Measurements from ENCODE around the gene WNT2B. TPM values are rescaled to one million over a fixed set of nuclear protein-coding genes. Genes with fewer than 3 reads are reported as not detected.

The WNT2B gene
- total RNA-seq, 6 experiments from 2014 or later: 0.20 to 0.68 (median 0.37) TPM

- ATAC-seq (no peak), DNase-seq (no peak)
- Histone ChIP-seq H3K36me3 (no peaks in the 10 kb centered on the region), H3K4me1 (no peaks in the 10 kb centered on the region), H3K4me3 (no peak overlapping the region), H3K9me3 (no peaks in the 10 kb centered on the region), H3K27me3 (no peaks in the 10 kb centered on the region), H3K27ac (no peak overlapping the region)
- intact Hi-C loops (cut with DNase I): no loop called here
- 100% methylated on average over 1 of the region's 9 CpGs for whole genome bisulfite sequencing (ENCODE audit: insufficient coverage, low coverage, low lambda C conversion rate, missing lambda C conversion rate)
- TF ChIP-seq, protein P1, sequence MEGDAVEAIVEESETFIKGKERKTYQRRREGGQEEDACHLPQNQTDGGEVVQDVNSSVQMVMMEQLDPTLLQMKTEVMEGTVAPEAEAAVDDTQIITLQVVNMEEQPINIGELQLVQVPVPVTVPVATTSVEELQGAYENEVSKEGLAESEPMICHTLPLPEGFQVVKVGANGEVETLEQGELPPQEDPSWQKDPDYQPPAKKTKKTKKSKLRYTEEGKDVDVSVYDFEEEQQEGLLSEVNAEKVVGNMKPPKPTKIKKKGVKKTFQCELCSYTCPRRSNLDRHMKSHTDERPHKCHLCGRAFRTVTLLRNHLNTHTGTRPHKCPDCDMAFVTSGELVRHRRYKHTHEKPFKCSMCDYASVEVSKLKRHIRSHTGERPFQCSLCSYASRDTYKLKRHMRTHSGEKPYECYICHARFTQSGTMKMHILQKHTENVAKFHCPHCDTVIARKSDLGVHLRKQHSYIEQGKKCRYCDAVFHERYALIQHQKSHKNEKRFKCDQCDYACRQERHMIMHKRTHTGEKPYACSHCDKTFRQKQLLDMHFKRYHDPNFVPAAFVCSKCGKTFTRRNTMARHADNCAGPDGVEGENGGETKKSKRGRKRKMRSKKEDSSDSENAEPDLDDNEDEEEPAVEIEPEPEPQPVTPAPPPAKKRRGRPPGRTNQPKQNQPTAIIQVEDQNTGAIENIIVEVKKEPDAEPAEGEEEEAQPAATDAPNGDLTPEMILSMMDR (IDR thresholded peaks at IDR 0.05): no peak
- no peak for TF ChIP-seq POLR2A (IDR thresholded peaks at IDR 0.05)
Observed at GRCh38 chr1:112517231-112517630, 8.5 kb downstream of the WNT2B start.

GRCh38 chr1:112517646-112518045 is 8.9 kb downstream of the WNT2B start:
- Histone ChIP-seq H3K4me3 (no peak overlapping the region), H3K9me3 (no peaks in the 10 kb centered on the region), H3K36me3 (no peaks in the 10 kb centered on the region), H3K27me3 (no peaks in the 10 kb centered on the region), H3K4me1 (no peaks in the 10 kb centered on the region), H3K27ac (no peak overlapping the region)
- no peak for TF ChIP-seq POLR2A (IDR thresholded peaks at IDR 0.05)
- TF ChIP-seq, protein P1 (IDR thresholded peaks at IDR 0.05): no peak
- DNase-seq (no peak), ATAC-seq (no peak)
- 82% methylated on average over 2 of the region's 2 CpGs for WGBS (ENCODE audit: insufficient coverage, low coverage, low lambda C conversion rate, missing lambda C conversion rate)
- intact Hi-C loops (cut with DNase I): no loop called here

DNA sequence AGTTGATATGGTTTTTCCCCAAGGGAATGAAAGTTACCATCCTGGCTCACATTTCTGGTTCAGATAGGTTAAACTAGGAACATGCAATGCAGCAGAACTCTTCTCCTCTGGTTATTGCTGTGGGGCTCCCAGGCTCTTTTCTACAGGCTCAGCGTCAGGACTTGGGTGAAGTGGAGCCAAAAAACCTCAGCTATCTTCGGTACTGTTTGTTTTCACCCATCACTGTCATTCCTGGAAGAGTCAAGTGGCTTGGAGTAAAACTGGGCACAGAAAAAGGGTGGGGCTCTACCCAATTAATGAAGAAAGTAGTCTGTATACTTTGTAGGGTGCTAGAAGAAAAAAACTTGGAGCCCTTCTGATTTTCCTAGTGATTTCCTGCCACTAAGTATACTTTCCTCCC is 9.4 kb downstream of the WNT2B start:
- intact Hi-C loops (cut with DNase I): no loop called here
- no peak for ATAC-seq
- Histone ChIP-seq H3K27ac (no peak overlapping the region), H3K9me3 (no peaks in the 10 kb centered on the region), H3K4me1 (no peaks in the 10 kb centered on the region), H3K27me3 (no peaks in the 10 kb centered on the region), H3K4me3 (no peak overlapping the region), H3K36me3 (no peaks in the 10 kb centered on the region)
- WGBS (ENCODE audit: insufficient coverage, low coverage, low lambda C conversion rate, missing lambda C conversion rate): 63% methylated on average over 1 of the region's 2 CpGs
- DNase-seq: no peak
- TF ChIP-seq, protein P1 (IDR thresholded peaks at IDR 0.05): no peak
- no peak for TF ChIP-seq POLR2A (IDR thresholded peaks at IDR 0.05)

- Histone ChIP-seq H3K9me3 (no peaks in the 10 kb centered on the region), H3K27me3 (no peaks in the 10 kb centered on the region), H3K4me3 (no peak overlapping the region), H3K4me1 (no peaks in the 10 kb centered on the region), H3K27ac (no peak overlapping the region), H3K36me3 (no peaks in the 10 kb centered on the region)
- TF ChIP-seq, protein P1 (IDR thresholded peaks at IDR 0.05): no peak
- no peak for TF ChIP-seq POLR2A (IDR thresholded peaks at IDR 0.05)
- intact Hi-C loops (cut with DNase I): no loop called here
- WGBS (ENCODE audit: insufficient coverage, low coverage, low lambda C conversion rate, missing lambda C conversion rate): 53% methylated on average over 2 of the region's 9 CpGs
- DNase-seq: no peak
- ATAC-seq: no peak
Observed at GRCh38 chr1:112520166-112520565, 11.4 kb downstream of the WNT2B start.

GRCh38 chr1:112522621-112523020 is 13.9 kb downstream of the WNT2B start:
- H3K27me3 ChIP-seq: no peaks in the 10 kb centered on the region
- ATAC-seq (no peak), DNase-seq (no peak)
- no peak overlapping the region for H3K27ac ChIP-seq
- 100% methylated on average over 1 of the region's 1 CpG for WGBS (ENCODE audit: insufficient coverage, low coverage, low lambda C conversion rate, missing lambda C conversion rate)
- TF ChIP-seq, protein P1 (IDR thresholded peaks at IDR 0.05): no peak
- no peak for TF ChIP-seq POLR2A (IDR thresholded peaks at IDR 0.05)
- H3K9me3 ChIP-seq: no peaks in the 10 kb centered on the region
- intact Hi-C loops (cut with DNase I): no loop called here
- no peaks in the 10 kb centered on the region for H3K4me1 ChIP-seq
- no peaks in the 10 kb centered on the region for H3K36me3 ChIP-seq
- H3K4me3 ChIP-seq: no peak overlapping the region
